Melanocyte of skin (primary cell): Measurements from ENCODE around the gene BANK1. TPM values are rescaled to one million over a fixed set of nuclear protein-coding genes. Genes with fewer than 3 reads are reported as not detected.

Source experiments
- total RNA-seq, 2 donors: library from RNA; depleted of rRNA; stranded (reverse); fragments of >200 nt; gene quantifications; 2 replicates each; pipeline ENCODE4 v1.2.3, GENCODE V29; 2012

BANK1 gene, protein sequence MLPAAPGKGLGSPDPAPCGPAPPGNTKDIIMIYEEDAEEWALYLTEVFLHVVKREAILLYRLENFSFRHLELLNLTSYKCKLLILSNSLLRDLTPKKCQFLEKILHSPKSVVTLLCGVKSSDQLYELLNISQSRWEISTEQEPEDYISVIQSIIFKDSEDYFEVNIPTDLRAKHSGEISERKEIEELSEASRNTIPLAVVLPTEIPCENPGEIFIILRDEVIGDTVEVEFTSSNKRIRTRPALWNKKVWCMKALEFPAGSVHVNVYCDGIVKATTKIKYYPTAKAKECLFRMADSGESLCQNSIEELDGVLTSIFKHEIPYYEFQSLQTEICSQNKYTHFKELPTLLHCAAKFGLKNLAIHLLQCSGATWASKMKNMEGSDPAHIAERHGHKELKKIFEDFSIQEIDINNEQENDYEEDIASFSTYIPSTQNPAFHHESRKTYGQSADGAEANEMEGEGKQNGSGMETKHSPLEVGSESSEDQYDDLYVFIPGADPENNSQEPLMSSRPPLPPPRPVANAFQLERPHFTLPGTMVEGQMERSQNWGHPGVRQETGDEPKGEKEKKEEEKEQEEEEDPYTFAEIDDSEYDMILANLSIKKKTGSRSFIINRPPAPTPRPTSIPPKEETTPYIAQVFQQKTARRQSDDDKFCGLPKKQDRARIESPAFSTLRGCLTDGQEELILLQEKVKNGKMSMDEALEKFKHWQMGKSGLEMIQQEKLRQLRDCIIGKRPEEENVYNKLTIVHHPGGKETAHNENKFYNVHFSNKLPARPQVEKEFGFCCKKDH
- total RNA-seq: not detected

DNA sequence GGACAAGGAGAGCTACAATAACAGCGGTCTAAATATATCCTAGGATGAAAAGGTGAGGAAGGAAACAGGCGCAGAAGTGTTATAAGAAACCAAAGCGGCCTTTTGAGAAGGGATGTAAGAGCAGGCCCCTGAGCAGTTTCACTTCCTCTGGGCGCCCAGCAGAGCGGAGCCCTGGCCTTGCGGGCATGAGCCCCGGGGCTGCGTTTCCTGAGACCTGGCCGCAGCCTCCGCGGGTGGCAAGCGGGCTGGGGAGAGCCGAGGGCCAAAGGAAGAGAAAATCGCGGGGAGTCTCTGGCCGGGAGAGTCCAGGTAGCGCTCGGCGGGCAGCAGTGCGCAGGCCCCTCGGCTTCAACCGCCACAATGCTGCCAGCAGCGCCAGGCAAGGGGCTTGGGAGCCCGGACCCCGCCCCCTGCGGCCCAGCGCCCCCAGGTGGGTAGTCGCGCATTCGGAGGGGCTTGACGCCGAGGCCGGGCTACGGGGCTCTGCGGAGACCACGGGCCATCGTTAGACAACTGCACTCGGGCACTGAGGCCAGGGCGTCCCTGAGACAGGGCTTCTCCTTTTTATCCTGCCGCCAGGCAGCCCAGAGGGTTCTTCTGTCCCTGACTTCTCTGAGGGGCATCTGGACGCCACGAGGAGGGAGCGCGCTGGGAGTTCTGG is at the start of gene BANK1:
Gene BANK1 (plus strand): TSS at position 210 of the 661 bp plus-strand sequence. CDS start 151 bp downstream, at position 361.

